HT-29 (cell line): ENCODE measurements around the gene SQOR. TPM values are rescaled to one million over a fixed set of nuclear protein-coding genes. Genes with fewer than 3 reads are reported as not detected.

Source experiments
- DNase-seq: peaks from one replicate; pipeline ENCODE4 v3.0.0-alpha.2; 2015; ENCODE audit warnings: low spot score
- small RNA-seq: library from RNA; depleted of rRNA; stranded (forward); fragments of <200 nt; gene quantifications from one replicate; pipeline ENCODE3, GENCODE V24; 2014
- total RNA-seq: library from RNA; depleted of rRNA; stranded (reverse); fragments of >200 nt; shearing (Covaris generic); gene quantifications from 2 replicates; pipeline ENCODE4 v1.2.3, GENCODE V29; 2014; rRNA removed

Gene SQOR
- total RNA-seq, 1 experiment from 2014 or later: 20.2 TPM

DNA sequence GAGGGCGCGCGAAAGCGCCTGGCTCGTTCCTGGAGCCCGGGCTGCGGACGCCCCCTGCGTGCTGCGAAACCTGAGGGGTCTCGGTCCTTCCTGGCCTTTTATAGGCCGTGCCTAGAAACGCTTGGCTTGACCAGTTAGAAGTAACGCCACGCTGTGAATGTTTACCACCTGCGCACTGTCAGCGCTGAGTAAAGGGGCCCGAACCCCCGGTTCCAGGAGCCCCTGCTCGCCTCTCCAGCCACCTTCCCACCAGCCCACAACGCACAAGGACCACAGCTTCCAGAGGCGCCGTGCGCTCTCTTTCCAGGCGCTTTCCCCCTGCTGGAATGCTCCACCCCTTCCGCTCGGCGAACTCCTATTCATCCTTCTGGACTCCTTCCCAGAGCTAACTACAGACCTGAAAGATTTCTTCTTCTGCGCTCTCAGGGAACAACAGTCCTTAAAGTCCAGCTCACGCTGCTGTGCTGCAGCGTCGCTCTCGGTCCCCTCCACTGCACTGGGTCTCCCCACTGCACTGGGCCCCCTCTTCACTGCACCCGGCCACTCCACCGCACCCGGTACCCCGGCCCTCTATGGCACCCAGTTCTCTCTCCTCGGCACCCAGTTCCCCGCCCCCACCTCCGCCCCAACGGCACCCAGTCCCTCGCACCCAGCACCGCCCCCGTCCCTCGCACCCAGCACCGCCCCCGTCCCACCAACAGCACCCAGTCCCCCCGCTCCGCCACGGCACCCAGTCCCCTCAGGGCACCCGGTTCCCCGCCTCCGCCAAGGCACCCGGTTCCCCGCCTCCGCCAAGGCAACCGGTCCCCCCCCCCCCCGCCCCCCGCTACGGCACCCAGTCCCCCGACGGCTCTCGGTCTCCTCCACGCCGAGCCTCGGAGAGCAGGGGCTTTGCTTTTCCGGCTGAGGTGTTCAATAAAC lies 69.8 kb downstream of the SQOR start:
- peak; percentile 35 for DNase-seq

GRCh38 chr15:45705510-45706473 lies 71.0 kb downstream of the SQOR start:
- DNase-seq: peak; percentile 96

DNA sequence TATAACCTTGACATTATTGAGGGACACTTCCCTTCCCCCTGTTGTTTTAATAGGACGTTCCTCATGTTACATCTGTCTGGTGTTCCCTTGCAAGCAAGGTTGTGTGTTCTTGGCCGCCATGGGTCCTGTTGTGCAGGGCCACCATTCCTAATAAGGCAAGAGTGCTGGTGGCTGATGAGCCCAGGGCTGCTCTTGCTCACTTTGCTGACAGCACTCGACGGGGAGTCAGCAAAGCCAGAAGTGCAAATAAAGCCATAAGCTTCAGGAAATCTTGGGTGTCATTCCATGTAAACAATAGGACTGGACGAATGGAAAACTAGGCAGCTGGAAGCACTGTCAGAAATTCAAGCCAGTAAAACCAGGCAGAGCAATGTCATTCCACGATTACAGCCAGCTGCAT lies 75.8 kb downstream of the SQOR start:
- DNase-seq: no peak

GRCh38 chr15:45714590-45715488 lies 80.0 kb downstream of the SQOR start:
- DNase-seq: peak; percentile 75

DNA sequence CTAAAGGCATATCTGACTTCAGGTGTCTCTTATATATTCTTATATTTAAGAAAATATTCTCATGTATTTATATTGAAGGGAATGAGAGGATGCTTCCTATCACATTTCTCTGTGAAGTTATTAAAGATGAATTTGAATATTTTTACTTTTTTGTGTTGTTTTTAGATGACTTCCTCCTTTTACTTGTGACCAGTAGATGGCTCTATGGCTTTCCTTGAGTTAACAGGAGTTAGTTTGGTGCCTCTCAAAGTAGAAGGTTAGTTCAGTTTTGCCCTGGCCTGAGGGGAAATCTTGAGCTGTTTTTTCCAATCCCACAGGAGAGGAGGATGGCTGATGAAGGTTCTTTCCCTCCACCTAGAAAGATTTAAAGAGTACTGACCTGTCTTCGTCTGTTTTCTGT lies 80.7 kb downstream of the SQOR start:
- DNase-seq: peak; percentile 43

- no peak for DNase-seq
Measured at GRCh38 chr15:45719490-45719889, 84.7 kb downstream of the SQOR start.

- no peak for DNase-seq
Measured at GRCh38 chr15:45720183-45720582, 85.4 kb downstream of the SQOR start.

GRCh38 chr15:45728641-45729040 lies 93.8 kb downstream of the SQOR start:
- DNase-seq: no peak

- no peak for DNase-seq
Measured at GRCh38 chr15:45729141-45729540, 94.3 kb downstream of the SQOR start.

GRCh38 chr15:45731343-45731742 lies 96.5 kb downstream of the SQOR start:
- DNase-seq: no peak

- DNase-seq: no peak
Measured at GRCh38 chr15:45732662-45733061, 97.8 kb downstream of the SQOR start.

DNA sequence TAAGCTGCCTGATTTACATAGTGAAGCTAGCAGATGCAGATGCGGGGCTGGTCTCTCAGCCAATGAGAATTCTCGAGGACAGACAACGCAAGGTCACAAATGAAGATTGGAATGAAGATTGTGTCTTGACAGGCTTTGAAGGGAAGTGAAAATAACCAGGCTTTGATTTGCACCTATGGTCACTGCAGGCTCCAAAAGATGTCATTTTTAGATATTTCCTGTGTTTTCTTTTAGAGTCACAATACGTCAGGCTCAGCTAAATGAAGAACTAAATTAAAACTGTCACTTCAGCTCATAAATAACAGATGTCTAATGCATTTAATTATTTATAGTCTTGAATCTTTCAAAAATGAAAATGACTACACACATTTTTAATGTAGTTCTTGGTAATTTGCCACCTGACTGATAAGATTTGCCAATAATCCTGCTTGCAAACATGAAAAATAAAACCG lies 99.5 kb downstream of the SQOR start:
- DNase-seq: no peak

Small RNAs within 50 kb of the gene (small RNA-seq; reads per million reads assigned to genes)
- gene RF00019: not detected

Other genes with a start within 250 kb of the SQOR start
- gene SLC30A4, start 112.3 kb upstream of the SQOR start, total RNA-seq: 0.03 and 0.10 TPM in 2 replicates
- 18.5 and 25.4 TPM in 2 replicates for gene BLOC1S6, start 47.6 kb upstream of the SQOR start, total RNA-seq